Activated naive CD4-positive, alpha-beta T cell treated with anti-CD3 and anti-CD28 coated beads, Interleukin-2, amount 50 U/mL, for 24 hours (primary cell): ENCODE data around the gene AEBP1.
A peak's percentile ranks its signal among the peaks of the same experiment; 100 is the strongest.

Source experiments
- H3K27ac Mint-ChIP-seq: one replicate; pipeline ENCODE4 v1.8.0; 2021; ENCODE audit warnings: mild to moderate bottlenecking, mixed read lengths
- H3K27me3 Mint-ChIP-seq: one replicate; pipeline ENCODE4 v1.8.0; 2021; ENCODE audit warnings: mixed read lengths
- H3K36me3 Mint-ChIP-seq: one replicate; pipeline ENCODE4 v1.8.0; 2021; ENCODE audit warnings: mixed read lengths
- H3K4me1 Mint-ChIP-seq: one replicate; pipeline ENCODE4 v1.8.0; 2021; ENCODE audit warnings: mixed read lengths
- H3K4me3 Mint-ChIP-seq: one replicate; pipeline ENCODE4 v1.8.0; 2021; ENCODE audit warnings: mild to moderate bottlenecking, mixed read lengths
- H3K9me3 Mint-ChIP-seq: one replicate; pipeline ENCODE4 v1.8.0; 2021; ENCODE audit warnings: mixed read lengths

The AEBP1 gene

DNA sequence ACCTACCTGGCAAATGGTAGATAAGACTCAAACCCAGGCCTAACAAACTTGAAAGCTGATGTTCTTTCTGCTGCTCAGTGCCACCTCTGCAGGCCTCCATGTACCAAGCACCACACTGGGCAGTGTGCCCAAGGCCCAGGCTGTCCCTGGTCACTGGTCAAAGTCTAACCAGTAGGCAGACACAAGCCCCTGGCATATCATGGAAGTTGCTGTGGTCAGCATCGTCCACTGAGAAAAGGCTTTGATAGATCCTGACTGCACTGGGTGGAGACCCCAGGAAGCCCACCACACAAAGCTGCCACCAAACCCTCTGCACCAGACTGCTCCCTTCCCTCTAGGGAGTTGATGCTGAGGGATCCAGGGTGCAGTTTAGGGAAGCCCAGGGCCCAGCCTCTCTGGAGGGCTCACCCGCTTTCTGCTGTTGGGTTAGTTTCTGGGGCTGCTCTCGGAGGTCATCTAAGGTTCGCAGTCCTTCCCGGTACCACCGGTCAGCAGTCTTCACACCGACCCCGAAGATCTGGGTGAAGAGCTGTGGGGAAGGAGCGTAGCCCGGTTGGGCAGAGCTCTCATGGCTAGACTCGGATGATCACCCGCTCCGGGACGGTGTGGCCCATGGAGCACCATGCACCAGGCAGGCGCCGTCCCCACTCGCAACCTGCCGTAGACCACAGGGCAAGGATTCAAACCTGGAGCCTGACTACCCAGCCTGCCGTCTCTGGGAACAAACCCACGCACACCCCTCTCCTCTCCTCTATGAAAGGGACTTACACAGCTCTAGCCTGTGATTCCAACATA is 27.8 kb upstream of the AEBP1 start:
- H3K4me1 Mint-ChIP-seq: peaks cover 27% of the 10 kb centered on the region
- peaks cover 4% of the 10 kb centered on the region for H3K36me3 Mint-ChIP-seq
- H3K9me3 Mint-ChIP-seq: no peaks in the 10 kb centered on the region
- no peak overlapping the region for H3K4me3 Mint-ChIP-seq
- no peaks in the 10 kb centered on the region for H3K27me3 Mint-ChIP-seq
- H3K27ac Mint-ChIP-seq: no peak overlapping the region

DNA sequence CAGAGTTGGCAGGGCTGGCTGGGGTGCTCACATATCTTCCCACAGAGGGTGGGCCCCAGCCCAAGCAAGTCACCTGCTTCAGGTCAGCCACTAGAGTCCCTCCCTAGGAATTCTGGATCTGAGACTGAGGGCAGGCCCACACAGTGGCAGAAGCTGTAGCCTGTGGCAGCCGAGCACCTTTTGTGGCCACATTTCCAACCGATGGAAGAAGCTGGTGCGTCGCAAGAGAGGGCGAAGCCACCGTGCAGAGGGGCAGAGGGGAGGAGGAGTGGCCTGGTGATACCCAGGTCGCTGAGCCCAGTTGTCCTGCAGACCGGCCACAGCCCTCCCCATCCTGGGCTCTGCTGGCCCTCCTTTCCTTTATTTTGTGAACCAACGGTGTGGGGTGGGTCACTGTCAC is 27.1 kb upstream of the AEBP1 start:
- Mint-ChIP-seq H3K9me3 (no peaks in the 10 kb centered on the region), H3K4me3 (no peak overlapping the region), H3K27ac (no peak overlapping the region), H3K27me3 (no peaks in the 10 kb centered on the region), H3K36me3 (peaks cover 5% of the 10 kb centered on the region), H3K4me1 (peaks cover 28% of the 10 kb centered on the region)

DNA sequence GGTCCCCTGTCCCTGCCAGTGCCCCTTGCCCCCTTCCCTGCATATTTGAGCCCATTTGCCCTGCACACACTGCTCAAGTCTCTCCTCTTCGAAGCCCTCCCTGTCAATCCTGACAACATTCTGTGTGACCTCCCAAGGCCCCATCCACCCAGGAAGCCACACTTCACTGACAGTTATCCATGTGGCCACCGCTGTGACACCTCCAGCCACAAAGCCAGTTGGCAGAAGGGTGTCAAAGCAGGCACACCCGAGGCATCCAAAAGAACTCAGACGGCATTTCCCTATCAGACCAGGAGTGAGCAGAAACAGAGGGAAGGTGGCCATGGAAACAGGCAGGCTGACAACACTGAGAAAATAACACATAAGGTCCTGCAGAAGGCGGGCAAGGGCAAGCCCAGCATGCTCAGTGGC is 26.5 kb upstream of the AEBP1 start:
- Mint-ChIP-seq H3K9me3 (no peaks in the 10 kb centered on the region), H3K27ac (peak overlapping the region; percentile 57), H3K27me3 (no peaks in the 10 kb centered on the region), H3K4me1 (peaks cover 24% of the 10 kb centered on the region), H3K36me3 (peaks cover 5% of the 10 kb centered on the region), H3K4me3 (peak overlapping the region; percentile 53)

DNA sequence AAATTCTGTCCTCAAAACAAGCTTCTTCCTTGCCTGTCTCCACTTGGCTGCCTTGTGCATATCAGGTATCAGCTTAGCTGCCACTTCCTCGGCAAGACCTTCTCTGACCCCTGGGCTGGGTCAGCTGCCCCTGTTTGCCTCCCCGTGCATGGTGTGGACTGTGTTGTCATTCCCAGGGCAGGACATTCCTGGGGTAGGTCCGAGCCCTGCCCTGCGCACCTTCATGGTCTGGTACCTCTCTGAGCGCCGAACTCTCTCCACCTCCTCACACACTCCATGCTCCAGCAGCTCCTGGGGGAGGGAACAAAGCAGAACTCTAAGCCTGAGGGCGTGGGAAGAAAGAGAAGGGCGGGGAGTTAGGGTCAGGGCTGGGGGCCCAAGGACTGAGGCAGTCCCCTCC is 25.6 kb upstream of the AEBP1 start:
- H3K4me3 Mint-ChIP-seq: no peak overlapping the region
- peaks cover 25% of the 10 kb centered on the region for H3K4me1 Mint-ChIP-seq
- no peaks in the 10 kb centered on the region for H3K9me3 Mint-ChIP-seq
- H3K27me3 Mint-ChIP-seq: no peaks in the 10 kb centered on the region
- H3K27ac Mint-ChIP-seq: no peak overlapping the region
- peaks cover 5% of the 10 kb centered on the region for H3K36me3 Mint-ChIP-seq

DNA sequence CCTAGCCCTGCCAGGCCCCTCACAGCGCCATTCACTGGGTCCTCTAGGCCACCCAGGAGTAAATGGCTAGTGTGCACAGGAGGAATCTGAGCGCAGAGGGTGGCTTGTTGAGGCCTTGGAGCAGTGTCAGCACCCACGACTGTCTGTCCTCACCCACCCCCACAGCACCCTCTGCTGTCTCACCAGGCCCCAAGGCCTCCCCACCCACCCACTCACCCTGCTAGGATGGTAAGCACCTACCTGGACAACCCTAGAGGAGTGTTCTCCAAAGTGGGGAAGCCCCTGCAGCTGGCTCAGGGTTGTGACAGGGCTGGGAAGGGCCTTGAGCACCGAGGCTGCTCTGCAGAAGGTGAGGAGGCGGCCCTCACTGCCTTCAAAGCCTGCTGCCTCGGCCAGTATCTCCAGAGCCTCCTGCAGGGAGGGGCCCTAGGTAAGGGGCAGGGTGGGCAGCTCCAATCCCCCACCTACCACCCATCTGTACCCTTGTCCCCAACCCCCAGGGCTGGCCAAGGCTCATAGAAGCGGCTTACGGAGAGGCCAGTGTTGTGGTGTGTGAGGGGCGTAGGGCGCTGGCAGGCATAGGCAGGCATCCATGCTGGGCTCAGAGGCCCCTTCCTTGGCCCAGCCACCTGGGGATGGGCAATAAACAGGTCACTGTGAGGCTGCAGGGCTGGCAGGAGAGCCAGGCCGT is 24.7 kb upstream of the AEBP1 start:
- H3K36me3 Mint-ChIP-seq: peaks cover 5% of the 10 kb centered on the region
- no peaks in the 10 kb centered on the region for H3K27me3 Mint-ChIP-seq
- H3K27ac Mint-ChIP-seq: no peak overlapping the region
- no peaks in the 10 kb centered on the region for H3K9me3 Mint-ChIP-seq
- peaks cover 31% of the 10 kb centered on the region for H3K4me1 Mint-ChIP-seq
- H3K4me3 Mint-ChIP-seq: no peak overlapping the region

DNA sequence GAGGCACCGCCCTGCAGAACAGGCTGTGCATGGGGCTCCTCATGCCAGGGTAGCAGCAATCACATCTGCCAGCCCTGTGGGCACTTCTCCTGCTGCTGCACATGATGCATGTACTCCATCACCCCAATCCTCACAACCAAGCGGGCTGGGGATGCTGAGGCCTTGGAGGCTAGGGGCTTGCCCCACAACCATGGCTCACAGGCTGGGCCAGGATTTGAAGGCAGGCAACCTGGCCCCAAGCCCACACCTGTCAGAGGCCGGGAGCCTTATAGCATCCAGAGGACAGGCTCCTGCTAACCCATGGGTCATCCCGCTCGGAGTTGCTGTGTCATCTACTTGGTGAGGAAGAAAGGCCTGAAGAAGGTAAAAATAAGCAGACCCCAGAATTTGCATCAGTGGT is 24.0 kb upstream of the AEBP1 start:
- H3K4me3 Mint-ChIP-seq: no peak overlapping the region
- peaks cover 31% of the 10 kb centered on the region for H3K4me1 Mint-ChIP-seq
- H3K27ac Mint-ChIP-seq: no peak overlapping the region
- H3K36me3 Mint-ChIP-seq: peaks cover 5% of the 10 kb centered on the region
- no peaks in the 10 kb centered on the region for H3K27me3 Mint-ChIP-seq
- H3K9me3 Mint-ChIP-seq: no peaks in the 10 kb centered on the region

GRCh38 chr7:44080686-44081265 is 23.4 kb upstream of the AEBP1 start:
- Mint-ChIP-seq H3K9me3 (no peaks in the 10 kb centered on the region), H3K27me3 (no peaks in the 10 kb centered on the region), H3K36me3 (peaks cover 5% of the 10 kb centered on the region), H3K27ac (peak overlapping the region; percentile 90), H3K4me3 (peak overlapping the region; percentile 94), H3K4me1 (peaks cover 31% of the 10 kb centered on the region)

GRCh38 chr7:44081266-44081748 is 22.8 kb upstream of the AEBP1 start:
- Mint-ChIP-seq H3K27ac (peak overlapping the region; percentile 90), H3K36me3 (peaks cover 5% of the 10 kb centered on the region), H3K9me3 (no peaks in the 10 kb centered on the region), H3K4me1 (peaks cover 31% of the 10 kb centered on the region), H3K4me3 (peak overlapping the region; percentile 94), H3K27me3 (no peaks in the 10 kb centered on the region)

GRCh38 chr7:44082541-44083207 is 21.5 kb upstream of the AEBP1 start:
- Mint-ChIP-seq H3K9me3 (no peaks in the 10 kb centered on the region), H3K36me3 (peaks cover 5% of the 10 kb centered on the region), H3K4me3 (peak overlapping the region; percentile 94), H3K27me3 (no peaks in the 10 kb centered on the region), H3K27ac (peak overlapping the region; percentile 51), H3K4me1 (peaks cover 28% of the 10 kb centered on the region)

DNA sequence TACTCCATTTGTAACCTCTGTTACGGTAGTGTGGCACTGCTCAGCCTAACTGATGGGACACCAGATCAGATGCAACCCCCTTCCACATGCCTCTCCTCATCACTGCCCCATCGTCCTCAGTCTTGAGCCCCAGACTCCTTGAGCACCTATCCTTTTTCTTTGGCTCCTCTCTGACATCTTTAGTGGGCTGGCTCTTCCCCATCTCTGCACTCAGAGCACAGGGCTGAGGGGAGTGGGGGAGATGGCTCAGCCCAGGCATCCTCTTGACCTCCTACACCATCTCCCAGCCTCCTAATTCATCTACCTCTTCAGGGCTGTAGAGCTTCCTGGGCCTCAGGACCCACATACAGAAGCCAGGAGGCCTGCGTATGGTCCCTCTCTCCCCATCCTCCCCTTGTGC is 20.3 kb upstream of the AEBP1 start:
- no peak overlapping the region for H3K27ac Mint-ChIP-seq

DNA sequence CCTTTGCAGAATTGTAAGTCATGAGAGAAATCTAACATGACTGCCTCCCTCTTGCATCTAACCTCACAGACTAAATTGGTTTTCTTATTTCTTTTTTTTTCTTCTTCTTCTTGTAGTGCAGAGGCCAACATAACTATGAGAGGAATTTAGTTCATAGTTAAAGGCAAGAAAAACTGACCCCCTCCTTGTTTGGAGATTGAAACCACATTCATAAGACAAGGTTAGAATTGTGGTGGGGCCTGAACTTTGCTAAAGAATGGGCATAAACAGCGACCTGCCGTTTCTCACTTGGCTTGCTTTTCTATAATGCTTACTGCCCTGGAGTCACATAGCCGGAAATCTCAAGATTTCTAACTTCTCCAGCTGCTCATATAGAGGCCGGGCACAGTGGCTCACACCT is 19.4 kb upstream of the AEBP1 start:
- H3K36me3 Mint-ChIP-seq: peaks cover 3% of the 10 kb centered on the region
- H3K4me3 Mint-ChIP-seq: no peak overlapping the region
- H3K27ac Mint-ChIP-seq: no peak overlapping the region

More for the DNA sequence above, 20.3 kb upstream of the AEBP1 start:
- Mint-ChIP-seq H3K36me3 (peaks cover 3% of the 10 kb centered on the region), H3K27me3 (no peaks in the 10 kb centered on the region), H3K9me3 (no peaks in the 10 kb centered on the region), H3K4me3 (peak overlapping the region; percentile 62), H3K4me1 (peaks cover 20% of the 10 kb centered on the region)

GRCh38 chr7:44085546-44085945 is 18.6 kb upstream of the AEBP1 start:
- Mint-ChIP-seq H3K27me3 (no peaks in the 10 kb centered on the region), H3K27ac (no peak overlapping the region)

More for the DNA sequence above, 19.4 kb upstream of the AEBP1 start:
- no peaks in the 10 kb centered on the region for H3K27me3 Mint-ChIP-seq
- H3K4me1 Mint-ChIP-seq: peaks cover 20% of the 10 kb centered on the region
- no peaks in the 10 kb centered on the region for H3K9me3 Mint-ChIP-seq

DNA sequence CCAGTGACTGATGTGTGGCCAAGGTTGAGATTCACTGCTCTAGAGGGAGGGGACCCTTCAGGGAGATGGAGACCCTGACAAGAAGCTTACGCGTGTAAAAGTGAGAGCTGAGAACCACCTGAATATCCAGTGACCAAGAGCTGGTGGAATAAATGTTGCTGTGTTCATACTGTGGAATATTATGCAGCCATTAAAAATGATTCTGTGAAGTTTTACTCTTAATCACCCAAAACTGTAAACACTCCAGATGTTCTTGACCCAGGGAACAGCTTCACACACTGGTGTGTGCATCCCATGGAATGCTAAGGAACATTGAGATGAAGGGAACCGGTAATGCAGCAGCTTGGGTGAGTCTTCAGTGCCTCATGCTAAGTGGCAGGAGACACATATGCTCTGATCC is 17.5 kb upstream of the AEBP1 start:
- Mint-ChIP-seq H3K27me3 (no peaks in the 10 kb centered on the region), H3K36me3 (no peaks in the 10 kb centered on the region), H3K9me3 (no peaks in the 10 kb centered on the region), H3K27ac (no peak overlapping the region), H3K4me3 (no peak overlapping the region), H3K4me1 (peaks cover 9% of the 10 kb centered on the region)

More at GRCh38 chr7:44085546-44085945, 18.6 kb upstream of the AEBP1 start:
- Mint-ChIP-seq H3K4me3 (no peak overlapping the region), H3K9me3 (no peaks in the 10 kb centered on the region), H3K36me3 (peaks cover 3% of the 10 kb centered on the region), H3K4me1 (peaks cover 19% of the 10 kb centered on the region)

DNA sequence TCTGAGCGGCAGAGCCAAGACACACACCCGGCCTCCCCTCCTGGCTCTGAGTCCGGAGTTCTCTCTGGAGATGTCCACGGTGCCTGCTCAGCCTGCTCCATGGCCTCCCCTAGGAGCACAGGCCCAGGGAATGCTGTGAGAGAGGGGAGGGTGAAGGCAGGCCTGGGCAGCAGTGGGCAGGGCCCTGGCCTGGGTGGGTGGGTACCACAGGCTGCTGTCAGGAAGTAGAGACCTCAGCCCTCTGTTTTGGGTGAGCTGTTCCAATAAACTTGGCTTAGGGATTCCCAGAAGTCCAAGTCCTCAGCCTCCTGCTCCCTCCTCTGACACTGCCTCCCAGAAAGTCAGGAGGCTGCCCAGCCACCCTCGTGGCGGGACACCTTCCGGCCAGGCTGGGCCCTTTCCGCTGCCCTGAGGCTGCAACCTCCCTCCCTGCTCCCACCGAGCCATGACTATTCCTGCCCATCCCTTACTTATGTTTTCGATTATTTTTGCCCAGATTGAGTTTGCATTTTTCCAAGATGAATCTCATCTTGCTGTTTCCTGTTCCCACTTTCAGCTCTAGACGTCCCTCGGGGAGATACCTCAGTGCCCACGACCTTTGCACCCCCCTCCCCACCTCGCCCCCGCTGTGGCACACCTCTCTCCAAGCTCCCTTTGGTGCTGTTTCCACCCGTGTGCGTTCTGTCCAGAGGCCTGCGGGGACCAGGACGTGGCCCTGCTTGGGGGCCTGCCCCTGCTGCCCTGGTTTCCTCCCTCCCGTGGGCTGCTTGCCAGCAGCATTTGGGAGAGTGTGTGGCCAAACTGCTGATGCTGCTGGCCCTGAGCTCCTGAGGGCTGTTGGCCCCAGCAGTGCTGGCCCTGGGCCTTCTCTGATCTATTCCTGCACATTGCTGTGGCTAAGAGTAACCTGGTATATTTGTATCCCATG is 16.0 kb upstream of the AEBP1 start:
- Mint-ChIP-seq H3K4me1 (peaks cover 9% of the 10 kb centered on the region), H3K27ac (no peak overlapping the region), H3K27me3 (no peaks in the 10 kb centered on the region), H3K4me3 (no peak overlapping the region), H3K9me3 (no peaks in the 10 kb centered on the region), H3K36me3 (no peaks in the 10 kb centered on the region)
